Stimulated activated memory B cell treated with anti-CD40 and anti-IgM and Interleukin-4, amounts not matched to agents 10 μg/mL and 1 μg/mL and 100 μg/mL, for 72 hours (primary cell): ENCODE measurements around the gene SEPTIN12.
"Not testable (repeated sequence)": the region's sequence is repeated elsewhere in the genome, so short reads cannot be mapped to it uniquely, and the experiment has no call there.

ENCODE experiments used
- ATAC-seq: fragments of 150-1000 bp; cut with Tn5 transposase; 2 replicates; pipeline ENCODE4 v1.10.0; 2021
- H3K27ac Mint-ChIP-seq: one replicate; pipeline ENCODE4 v1.8.0; 2022; ENCODE audit warnings: mild to moderate bottlenecking, mixed read lengths
- H3K27me3 Mint-ChIP-seq: one replicate; pipeline ENCODE4 v1.8.0; 2022; ENCODE audit warnings: mixed read lengths
- H3K36me3 Mint-ChIP-seq: one replicate; pipeline ENCODE4 v1.8.0; 2022; ENCODE audit warnings: mixed read lengths
- H3K4me1 Mint-ChIP-seq: one replicate; pipeline ENCODE4 v1.8.0; 2022; ENCODE audit warnings: mixed read lengths
- H3K4me3 Mint-ChIP-seq: one replicate; pipeline ENCODE4 v1.8.0; 2022; ENCODE audit warnings: mild to moderate bottlenecking, moderate library complexity, mixed read lengths
- H3K9me3 Mint-ChIP-seq: one replicate; pipeline ENCODE4 v1.8.0; 2022; ENCODE audit warnings: mixed read lengths

Gene SEPTIN12

DNA sequence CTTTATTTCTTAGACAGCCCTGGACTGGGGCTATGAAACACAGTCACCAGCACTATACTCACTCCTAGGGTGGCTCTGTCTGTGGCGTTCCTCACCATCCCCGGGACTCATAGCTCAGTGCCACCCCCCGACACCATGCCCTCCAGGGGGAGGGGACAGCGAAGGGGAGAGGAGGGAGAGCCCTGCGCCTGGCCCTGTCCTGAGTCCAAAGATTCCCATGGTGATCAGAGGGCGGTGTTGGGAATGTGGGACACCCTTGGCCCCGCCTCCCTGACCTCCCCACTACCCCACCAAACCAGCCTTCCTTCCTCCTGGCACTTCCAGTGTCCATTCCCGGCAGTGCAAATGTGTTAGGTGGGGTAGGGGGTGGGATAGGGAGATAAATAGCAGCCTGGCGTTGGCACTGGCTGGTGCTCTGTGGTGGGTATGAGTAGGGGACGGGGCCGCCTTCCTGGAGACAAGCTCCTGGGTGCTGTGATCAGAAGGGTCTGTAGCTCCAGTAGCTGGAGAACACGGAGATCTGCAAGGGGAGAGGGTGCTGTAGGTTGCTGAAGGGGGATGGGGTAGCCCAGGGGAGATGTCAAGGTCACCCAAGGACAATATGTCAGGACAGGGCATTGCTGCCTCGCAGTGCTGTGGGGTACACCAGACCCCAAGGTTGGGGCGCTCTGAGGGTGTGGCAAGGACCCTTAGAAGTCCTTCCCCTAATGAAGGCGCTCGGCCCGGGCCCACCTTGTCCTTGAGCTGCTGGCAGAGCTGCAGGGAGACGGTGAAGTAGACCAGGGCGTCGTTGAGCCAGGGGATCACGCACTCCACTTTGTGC lies 9.0 kb upstream of the SEPTIN12 start:
- peaks cover 16% of the 10 kb centered on the region for H3K4me1 Mint-ChIP-seq
- H3K27me3 Mint-ChIP-seq, result no peaks in the 10 kb centered on the region
- ATAC-seq, result no peak

DNA sequence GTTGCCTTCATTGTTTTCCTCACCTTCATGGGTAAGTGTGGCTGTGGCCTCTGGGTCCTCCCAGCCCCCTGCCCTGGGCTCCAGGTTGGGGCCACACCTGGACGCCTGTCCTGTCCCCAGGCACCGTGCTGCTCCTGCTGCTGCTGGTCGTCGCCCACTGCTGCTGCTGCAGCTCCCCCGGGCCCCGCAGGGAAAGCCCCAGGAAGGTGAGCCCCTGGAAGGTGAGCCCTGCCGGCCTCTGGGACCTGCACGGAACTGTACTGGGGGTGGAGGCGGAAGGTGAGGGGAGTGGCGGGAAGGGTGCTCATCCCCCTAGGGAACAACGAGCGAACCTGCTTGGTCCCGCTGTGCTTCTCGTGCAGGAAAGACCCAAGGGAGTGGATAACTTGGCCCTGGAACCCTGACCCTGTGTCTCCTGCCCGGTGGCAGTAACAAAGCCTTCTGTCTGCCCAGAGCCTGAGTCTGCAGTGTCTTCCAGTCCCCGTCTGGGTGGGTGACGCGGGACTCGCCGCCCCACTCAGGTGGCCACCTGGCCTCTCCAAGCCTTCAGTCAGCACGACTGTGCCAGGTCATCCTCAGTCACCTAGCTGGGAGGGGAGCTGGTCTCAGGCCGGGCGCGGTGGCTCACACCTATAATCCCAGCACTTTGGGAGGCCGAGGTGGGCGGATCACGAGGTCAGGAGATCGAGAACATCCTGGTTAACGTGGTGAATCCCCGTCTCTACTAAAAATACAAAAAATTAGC lies 7.9 kb upstream of the SEPTIN12 start:
- no peak overlapping the region for H3K4me3 Mint-ChIP-seq

More for the DNA sequence above, 9.0 kb upstream of the SEPTIN12 start:
- no peak overlapping the region for H3K4me3 Mint-ChIP-seq
- no peaks in the 10 kb centered on the region for H3K9me3 Mint-ChIP-seq
- no peak overlapping the region for H3K27ac Mint-ChIP-seq
- H3K36me3 Mint-ChIP-seq, result peaks cover 7% of the 10 kb centered on the region

DNA sequence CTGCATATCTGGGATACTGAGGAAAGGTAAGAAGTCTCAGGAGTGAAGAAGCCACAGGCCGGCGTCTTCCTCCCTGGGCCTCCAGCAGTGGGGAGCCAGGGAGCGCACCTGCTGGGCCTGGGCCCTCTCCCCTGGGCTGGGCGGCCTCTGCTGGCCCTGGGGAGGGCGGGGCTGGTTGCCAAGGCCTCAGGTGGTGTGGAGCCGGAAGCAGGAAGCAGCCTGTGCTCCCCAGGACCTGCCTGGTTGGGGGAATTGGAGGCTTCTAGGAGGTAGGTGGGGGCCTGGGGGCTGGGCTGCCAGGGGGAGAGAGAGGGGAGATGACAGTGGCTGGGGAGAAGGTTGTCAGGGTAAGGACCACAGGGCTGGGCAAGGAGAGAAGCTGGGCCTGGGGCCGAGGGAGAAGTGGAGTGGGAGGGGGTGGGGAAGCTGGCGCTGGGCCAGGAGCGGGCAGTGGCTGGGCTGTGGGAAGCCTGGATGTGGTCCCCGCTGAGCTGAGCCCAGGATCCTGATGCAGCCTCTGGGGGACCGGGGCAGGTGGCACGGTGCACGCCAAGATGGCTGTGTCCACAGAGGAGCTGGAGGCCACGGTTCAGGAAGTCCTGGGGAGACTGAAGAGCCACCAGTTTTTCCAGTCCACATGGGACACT lies 7.2 kb upstream of the SEPTIN12 start, which contains the start of gene SMIM22:
Gene SMIM22 (plus strand): TSS at position 189 of the 647 bp plus-strand sequence. CDS start 366 bp downstream, at position 555.
- Mint-ChIP-seq H3K4me3 (no peak within 1 kb of the TSS), H3K27ac (no peak within 1 kb of the TSS), H3K27me3 (no peaks in the 10 kb centered on the region), H3K36me3 (peaks cover 7% of the 10 kb centered on the region), H3K9me3 (no peaks in the 10 kb centered on the region), H3K4me1 (peaks cover 7% of the 10 kb centered on the region)
- ATAC-seq, result no peak

More for the DNA sequence above, 7.9 kb upstream of the SEPTIN12 start:
- no peaks in the 10 kb centered on the region for H3K9me3 Mint-ChIP-seq
- no peak overlapping the region for H3K27ac Mint-ChIP-seq
- H3K4me1 Mint-ChIP-seq, result peaks cover 10% of the 10 kb centered on the region
- no peaks in the 10 kb centered on the region for H3K27me3 Mint-ChIP-seq
- peaks cover 7% of the 10 kb centered on the region for H3K36me3 Mint-ChIP-seq
- no peak for ATAC-seq

DNA sequence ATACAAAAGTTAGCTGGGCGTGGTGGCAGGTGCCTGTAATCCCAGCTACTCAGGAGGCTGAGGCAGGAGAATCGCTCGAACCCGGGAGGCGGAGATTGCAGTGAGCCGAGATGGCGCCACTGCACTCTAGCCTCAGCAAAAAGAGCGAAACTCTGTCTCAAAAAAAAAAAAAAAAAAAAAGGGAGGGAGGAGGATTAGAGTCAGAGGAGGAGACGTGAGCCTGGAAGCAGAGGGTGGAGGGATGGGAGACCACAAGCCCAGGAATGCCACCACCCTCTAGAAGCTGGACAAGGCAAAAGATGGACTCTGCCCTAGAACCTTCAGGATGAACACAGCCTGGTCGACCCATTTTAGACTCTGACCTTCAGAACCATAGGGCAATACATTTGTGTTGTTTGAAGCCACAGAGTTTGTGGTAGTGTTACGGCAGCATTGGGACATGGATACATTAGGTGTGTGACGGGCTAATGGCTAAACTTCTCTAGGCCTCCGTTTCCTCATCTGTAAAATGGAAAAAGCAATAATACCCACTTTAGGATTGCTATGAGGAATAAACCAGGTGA lies 4.9 kb upstream of the SEPTIN12 start:
- H3K4me3 Mint-ChIP-seq, result no peak overlapping the region
- no peaks in the 10 kb centered on the region for H3K9me3 Mint-ChIP-seq
- H3K27me3 Mint-ChIP-seq, result peaks cover 4% of the 10 kb centered on the region
- peaks cover 4% of the 10 kb centered on the region for H3K4me1 Mint-ChIP-seq
- H3K36me3 Mint-ChIP-seq, result peaks cover 7% of the 10 kb centered on the region
- no peak overlapping the region for H3K27ac Mint-ChIP-seq
- no peak for ATAC-seq

DNA sequence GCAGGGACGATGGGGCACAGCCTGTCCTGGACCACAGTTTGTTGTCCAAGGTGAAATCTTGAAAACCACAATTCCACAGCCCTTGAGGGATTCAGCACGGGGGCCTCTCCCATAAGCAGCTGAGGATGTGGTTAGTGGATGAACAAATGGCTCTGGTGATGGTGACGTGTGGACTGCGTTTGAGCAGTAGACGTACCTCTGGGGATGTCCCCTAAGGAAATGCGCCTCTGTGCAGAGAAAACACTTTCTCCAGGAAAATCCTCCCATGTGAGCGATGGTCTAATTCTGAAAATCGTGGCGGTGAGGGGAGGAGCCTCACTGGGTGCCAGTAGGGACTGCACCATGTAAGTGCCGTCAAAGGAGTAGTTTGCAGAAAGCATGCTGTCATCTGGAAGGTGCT lies 2.7 kb upstream of the SEPTIN12 start:
- no peak overlapping the region for H3K27ac Mint-ChIP-seq
- ATAC-seq, result no peak
- no peaks in the 10 kb centered on the region for H3K9me3 Mint-ChIP-seq
- peaks cover 4% of the 10 kb centered on the region for H3K4me1 Mint-ChIP-seq
- no peaks in the 10 kb centered on the region for H3K36me3 Mint-ChIP-seq
- peaks cover 10% of the 10 kb centered on the region for H3K27me3 Mint-ChIP-seq
- no peak overlapping the region for H3K4me3 Mint-ChIP-seq

DNA sequence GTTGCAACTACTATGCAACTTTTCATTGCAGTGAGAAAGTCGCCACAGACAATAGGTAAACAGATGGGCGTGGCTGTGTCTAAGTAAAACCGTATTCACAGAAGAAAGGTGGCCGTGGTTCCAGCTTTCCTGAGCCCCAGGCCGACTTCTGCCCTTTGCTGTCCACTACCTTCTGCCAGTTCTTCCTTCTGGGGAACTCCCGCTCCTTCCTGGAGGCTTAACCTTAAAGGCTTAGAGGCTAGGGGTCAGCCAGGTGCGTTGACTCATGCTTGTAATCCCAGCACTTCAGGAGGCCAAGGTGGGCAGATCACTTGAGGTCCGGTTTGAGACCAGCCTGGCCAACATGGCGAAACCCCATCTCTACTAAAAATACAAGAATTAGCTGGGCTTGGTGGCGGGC lies 2.1 kb upstream of the SEPTIN12 start:
- no peaks in the 10 kb centered on the region for H3K36me3 Mint-ChIP-seq
- peaks cover 4% of the 10 kb centered on the region for H3K4me1 Mint-ChIP-seq
- H3K9me3 Mint-ChIP-seq, result no peaks in the 10 kb centered on the region
- no peak for ATAC-seq
- no peak overlapping the region for H3K27ac Mint-ChIP-seq
- H3K4me3 Mint-ChIP-seq, result no peak overlapping the region
- peaks cover 10% of the 10 kb centered on the region for H3K27me3 Mint-ChIP-seq

DNA sequence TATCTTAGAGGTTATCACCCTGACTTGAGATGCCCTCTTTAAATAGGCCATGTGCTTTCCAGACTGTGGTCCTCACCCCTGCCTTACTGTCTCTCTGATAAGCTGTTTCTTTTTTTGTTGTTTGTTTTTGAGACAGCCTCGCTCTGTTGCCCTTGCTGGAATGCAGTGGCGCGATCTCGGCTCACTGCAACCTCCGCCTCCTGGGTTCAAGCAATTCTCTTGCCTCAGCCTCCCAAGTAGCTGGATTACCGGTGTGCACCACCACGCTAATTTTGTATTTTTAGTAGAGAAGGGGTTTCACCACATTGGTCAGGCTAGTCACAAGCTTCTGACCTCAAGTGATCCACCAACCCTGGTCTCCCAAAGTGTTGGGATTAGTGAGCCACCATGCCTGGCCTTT lies 765 bp upstream of the SEPTIN12 start:
- no peak overlapping the region for H3K4me3 Mint-ChIP-seq
- peaks cover 15% of the 10 kb centered on the region for H3K27me3 Mint-ChIP-seq
- peaks cover 4% of the 10 kb centered on the region for H3K4me1 Mint-ChIP-seq
- no peak overlapping the region for H3K27ac Mint-ChIP-seq
- no peaks in the 10 kb centered on the region for H3K36me3 Mint-ChIP-seq
- no peaks in the 10 kb centered on the region for H3K9me3 Mint-ChIP-seq
- ATAC-seq, result no peak

DNA sequence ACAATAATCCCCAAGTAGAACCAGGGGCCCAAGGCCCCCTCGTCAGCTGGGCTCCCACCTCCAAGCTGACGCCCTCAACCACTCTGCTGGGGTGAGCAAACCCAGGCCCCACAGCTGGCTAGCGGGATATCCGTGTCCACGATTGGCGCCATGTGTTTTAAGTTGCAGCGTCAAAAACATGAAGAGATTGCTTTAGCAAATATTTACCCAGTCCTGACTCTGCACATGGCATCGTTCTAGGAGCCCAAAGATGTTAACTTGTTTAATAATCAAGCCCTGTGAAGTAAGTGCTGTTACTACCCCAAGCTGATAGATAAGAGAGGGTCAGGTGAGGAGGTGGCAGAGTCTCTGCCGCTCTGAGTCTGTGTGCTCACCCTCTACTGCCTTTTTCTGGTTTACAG lies 344 bp upstream of the SEPTIN12 start:
- Mint-ChIP-seq H3K36me3 (no peaks in the 10 kb centered on the region), H3K27me3 (peaks cover 19% of the 10 kb centered on the region), H3K9me3 (no peaks in the 10 kb centered on the region), H3K4me3 (no peak overlapping the region), H3K4me1 (peaks cover 4% of the 10 kb centered on the region), H3K27ac (no peak overlapping the region)
- ATAC-seq, result no peak

DNA sequence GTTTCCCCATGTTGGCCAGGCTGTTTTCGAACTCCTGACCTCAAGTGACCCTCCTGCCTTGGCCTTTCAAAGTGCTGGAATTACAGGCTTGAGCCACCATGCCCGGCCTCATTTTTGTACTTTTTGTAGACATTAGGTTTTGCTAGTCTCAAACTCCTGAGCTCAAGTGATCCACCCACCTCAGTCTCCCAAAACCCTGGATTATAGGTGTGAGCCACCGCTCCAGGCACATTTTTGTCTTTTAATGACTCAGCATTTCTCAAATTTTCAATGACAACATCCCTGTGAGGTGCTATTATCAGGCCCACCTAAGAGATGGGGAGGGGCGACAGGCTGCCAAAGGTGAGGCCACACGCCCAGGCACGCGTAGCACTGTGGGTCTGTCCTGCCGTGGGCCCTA lies 1.1 kb downstream of the SEPTIN12 start:
- H3K4me1 Mint-ChIP-seq, result peaks cover 4% of the 10 kb centered on the region
- H3K27ac Mint-ChIP-seq, result no peak overlapping the region
- no peaks in the 10 kb centered on the region for H3K36me3 Mint-ChIP-seq
- no peaks in the 10 kb centered on the region for H3K9me3 Mint-ChIP-seq
- peaks cover 19% of the 10 kb centered on the region for H3K27me3 Mint-ChIP-seq
- no peak overlapping the region for H3K4me3 Mint-ChIP-seq
- no peak for ATAC-seq

DNA sequence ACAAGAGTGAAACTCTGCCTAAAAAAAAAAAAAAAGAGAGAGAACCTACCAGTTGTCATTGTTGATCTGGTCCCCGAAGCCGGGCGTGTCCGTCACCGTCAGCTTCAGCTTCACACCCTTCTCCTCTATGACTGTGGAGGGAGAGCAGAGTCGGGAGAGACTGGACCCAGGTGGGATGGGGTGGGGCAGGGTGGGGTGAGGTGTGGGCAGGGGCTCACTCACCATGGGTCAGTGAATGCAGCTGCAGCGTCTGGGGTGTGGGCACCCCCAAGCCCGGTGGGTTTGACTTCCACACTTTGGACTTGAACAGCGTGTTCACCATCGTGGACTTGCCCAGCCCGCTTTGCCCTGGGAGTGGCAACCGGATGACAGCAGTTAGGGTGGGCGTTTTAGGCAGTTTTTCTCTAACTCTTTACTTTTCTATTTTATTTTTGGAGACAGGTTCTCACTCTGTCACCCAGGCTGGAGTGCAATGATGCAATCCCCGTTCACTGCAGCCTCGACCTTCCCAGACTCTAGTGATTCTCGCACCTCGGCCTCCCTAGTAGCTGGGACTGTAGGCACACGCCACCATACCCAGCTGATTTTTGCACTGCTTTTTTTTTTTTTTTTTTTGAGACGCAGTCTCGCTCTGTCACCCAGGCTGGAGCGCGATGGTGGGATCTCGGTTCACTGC lies 2.2 kb downstream of the SEPTIN12 start:
- H3K4me1 Mint-ChIP-seq, result peaks cover 3% of the 10 kb centered on the region
- no peaks in the 10 kb centered on the region for H3K9me3 Mint-ChIP-seq
- H3K27ac Mint-ChIP-seq, result no peak overlapping the region
- no peak overlapping the region for H3K4me3 Mint-ChIP-seq
- H3K27me3 Mint-ChIP-seq, result peaks cover 19% of the 10 kb centered on the region
- ATAC-seq, result no peak
- H3K36me3 Mint-ChIP-seq, result no peaks in the 10 kb centered on the region

DNA sequence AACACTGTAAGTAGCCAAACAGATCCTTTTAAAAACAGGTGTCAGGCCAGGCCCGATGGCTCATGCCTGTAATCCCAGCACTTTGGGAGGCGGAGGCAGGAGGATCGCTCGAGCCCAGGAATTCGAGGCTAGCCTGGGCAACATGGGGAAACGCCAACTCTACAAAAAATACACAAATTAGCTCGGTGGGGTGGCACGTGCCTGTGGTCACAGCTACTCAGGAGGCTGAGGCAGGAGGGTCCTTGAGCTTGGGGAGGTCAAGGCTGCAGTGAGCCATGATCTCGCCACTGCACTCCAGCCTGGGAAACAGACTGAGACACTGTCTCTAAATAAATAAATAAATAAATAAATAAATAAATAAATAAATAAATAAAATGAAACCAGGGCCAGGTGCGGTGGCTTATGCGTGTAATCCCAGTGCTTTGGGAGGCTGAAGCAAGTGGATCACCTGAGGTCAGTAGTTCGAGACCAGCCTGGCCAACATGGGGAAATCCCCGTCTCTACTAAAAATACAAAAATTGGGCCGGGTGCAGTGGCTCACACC lies 3.6 kb downstream of the SEPTIN12 start:
- peaks cover 19% of the 10 kb centered on the region for H3K27me3 Mint-ChIP-seq
- ATAC-seq, H3K4me1 Mint-ChIP-seq, H3K36me3 Mint-ChIP-seq, H3K27ac Mint-ChIP-seq, H3K9me3 Mint-ChIP-seq, H3K4me3 Mint-ChIP-seq: not testable (repeated sequence)

DNA sequence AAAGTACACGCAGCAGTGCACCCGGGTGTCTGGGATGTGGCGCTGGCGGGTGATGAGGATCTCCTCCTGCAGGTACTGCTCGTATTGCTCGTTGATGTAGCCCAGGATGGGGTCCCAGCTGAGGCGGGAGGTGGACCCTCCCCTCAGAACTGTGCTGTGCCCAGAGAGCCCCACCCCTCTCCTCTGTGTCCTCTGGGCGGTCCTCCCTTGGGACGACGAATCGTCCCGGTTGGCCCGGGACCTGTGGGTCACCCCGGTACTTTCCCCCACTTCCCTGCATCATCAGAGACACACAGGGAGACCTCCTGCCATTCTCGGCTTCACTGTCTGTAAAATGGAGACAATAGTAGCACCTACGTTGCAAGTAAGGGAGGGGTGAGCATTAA lies 4.2 kb downstream of the SEPTIN12 start:
- H3K27me3 Mint-ChIP-seq, result peaks cover 19% of the 10 kb centered on the region
- H3K4me3 Mint-ChIP-seq, result no peak overlapping the region
- H3K4me1 Mint-ChIP-seq, result no peaks in the 10 kb centered on the region
- no peaks in the 10 kb centered on the region for H3K36me3 Mint-ChIP-seq
- no peaks in the 10 kb centered on the region for H3K9me3 Mint-ChIP-seq
- no peak overlapping the region for H3K27ac Mint-ChIP-seq
- ATAC-seq, result no peak

DNA sequence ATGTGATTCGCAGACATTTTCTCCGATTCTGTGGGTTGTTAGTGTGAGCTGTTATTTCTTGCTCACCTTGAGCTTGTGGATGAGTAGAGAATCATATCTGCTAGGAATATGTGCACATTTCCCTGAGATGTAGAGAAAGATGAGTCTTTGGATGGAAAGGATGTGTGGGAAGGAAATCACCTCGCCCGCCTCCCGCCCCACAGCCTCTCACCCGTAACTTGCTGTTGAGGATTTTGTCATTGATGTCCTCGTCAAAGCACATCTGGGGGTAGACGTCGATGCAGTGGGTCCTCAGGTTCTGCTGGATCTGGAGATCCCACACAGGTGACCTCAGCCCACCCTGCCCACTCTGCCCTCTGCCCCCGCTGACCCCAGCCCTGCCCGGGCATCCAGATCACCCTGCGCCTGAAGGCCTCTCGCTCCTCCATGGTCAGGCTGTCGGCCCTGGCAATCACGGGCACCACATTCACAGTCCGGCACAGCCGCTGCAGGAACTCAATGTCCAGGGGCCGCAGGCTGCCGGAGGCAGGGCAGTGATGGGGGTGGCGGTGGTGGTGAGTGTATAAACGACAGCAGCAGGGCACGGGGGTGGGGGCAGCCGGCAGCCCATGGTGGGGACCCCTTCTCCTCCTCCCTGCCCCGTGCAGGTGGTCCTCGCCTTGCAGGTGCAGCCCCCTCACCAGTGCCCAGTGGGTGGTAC lies 4.7 kb downstream of the SEPTIN12 start:
- ATAC-seq, result no peak
- H3K4me3 Mint-ChIP-seq, result no peak overlapping the region
- H3K4me1 Mint-ChIP-seq, result no peaks in the 10 kb centered on the region
- H3K27me3 Mint-ChIP-seq, result peaks cover 18% of the 10 kb centered on the region
- no peaks in the 10 kb centered on the region for H3K36me3 Mint-ChIP-seq
- no peak overlapping the region for H3K27ac Mint-ChIP-seq
- H3K9me3 Mint-ChIP-seq, result no peaks in the 10 kb centered on the region

DNA sequence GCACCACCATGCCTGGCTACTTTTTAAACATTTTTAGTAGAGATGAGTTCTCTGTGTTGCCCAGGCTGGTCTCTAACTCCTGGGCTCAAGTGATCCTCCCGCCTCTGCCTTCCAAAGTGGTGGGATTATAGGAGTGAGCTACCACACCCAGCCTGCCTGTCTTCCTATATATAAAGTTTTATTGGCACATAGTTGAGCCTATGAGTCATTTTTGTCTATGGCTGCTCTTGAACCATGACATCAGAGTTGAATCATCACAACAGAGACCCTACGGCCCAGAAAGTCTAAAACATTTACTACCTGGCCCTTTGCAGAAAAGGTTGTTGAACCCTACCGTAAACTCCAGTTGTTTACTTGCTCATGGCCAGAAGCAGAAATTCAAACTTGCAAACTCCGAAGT lies 7.9 kb downstream of the SEPTIN12 start:
- peaks cover 9% of the 10 kb centered on the region for H3K27me3 Mint-ChIP-seq
- no peak overlapping the region for H3K4me3 Mint-ChIP-seq

More for the DNA sequence above, 7.9 kb downstream of the SEPTIN12 start:
- Mint-ChIP-seq H3K36me3 (no peaks in the 10 kb centered on the region), H3K4me1 (no peaks in the 10 kb centered on the region), H3K27ac (no peak overlapping the region), H3K9me3 (no peaks in the 10 kb centered on the region)
- ATAC-seq, result no peak
